GM19467 (cell line): Measurements from ENCODE around the gene IRX4.

Source experiments
- ATAC-seq: cut with Tn5 transposase; IDR thresholded peaks from one replicate; pipeline ENCODE4 v1.9.1; 2021; ENCODE audit warnings: mild to moderate bottlenecking, moderate library complexity; ENCODE audit not compliant: unreplicated experiment

IRX4 gene

DNA sequence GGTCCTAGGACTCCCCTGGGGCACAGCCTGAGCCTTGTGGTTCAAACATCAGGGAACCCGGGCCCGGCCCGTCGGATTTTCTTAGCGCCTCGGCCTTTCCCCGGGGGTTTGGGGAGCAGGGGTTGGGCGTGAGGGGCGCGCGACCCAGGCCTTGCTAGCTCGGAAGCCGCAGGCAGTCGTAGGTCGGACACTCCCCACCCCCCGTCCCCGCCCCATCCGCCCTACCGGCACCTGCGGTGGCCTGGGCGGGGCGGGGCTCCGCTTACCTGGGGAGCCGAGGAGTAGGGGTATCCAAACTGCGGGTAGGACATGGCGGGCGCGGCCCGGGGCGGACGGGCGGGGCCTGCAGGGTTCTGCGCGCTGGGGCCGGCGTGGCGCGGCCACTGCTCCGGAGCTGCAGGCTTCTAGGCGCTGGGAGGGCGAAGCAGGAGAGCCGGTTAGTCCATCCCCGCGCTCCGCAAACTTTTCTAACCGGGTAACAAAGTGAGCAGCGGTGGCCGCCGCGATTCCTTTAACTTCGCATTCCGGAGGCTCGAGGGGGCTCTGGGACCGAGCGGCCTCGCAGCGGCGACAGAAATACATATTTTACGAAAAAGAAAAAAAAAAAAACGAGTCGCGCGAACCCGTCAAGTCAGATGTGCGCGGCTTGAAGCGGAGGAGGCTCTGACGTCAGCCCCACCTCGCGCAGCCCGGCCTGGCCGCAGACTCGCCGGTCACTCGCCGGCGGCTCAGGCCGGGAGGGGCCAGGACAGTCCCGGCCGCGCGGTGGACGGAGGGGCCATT, at the start of gene IRX4:
TSS of gene IRX4 (minus strand) at position 589 of the 783 bp plus-strand sequence. CDS start at position 311, 278 bp downstream.
- ATAC-seq, result no peak

DNA sequence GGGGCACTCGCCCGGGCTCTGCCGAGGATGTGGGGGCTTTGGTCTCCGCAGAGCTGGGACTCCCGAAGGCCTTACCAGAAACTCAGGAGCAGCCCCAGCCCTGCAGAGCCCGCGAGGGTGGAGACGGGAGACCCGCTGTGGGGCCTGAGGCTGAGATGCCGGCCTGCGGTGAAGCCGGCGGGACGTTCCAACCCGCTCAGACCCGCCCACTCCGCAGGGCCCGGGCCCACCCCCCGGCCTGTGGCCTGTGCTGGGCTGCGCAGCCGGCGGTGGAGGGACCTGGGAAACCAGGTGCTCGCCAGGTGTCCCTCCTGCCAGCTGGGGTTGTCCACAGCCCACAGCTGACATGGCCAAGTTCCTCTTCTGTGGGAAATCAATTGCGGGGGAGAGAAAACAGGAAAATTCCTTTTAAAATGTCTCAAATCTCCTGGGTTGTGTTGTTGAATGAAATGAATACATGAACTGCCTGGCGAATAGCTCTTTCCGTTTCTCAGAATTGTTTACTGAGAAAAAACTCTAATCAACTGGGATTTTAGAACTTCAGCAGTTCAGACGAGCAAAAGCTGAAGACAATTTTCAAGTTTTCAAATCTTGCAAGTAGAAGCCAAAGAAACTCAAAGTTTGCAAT, 49.0 kb upstream of the IRX4 start:
- no peak for ATAC-seq

DNA sequence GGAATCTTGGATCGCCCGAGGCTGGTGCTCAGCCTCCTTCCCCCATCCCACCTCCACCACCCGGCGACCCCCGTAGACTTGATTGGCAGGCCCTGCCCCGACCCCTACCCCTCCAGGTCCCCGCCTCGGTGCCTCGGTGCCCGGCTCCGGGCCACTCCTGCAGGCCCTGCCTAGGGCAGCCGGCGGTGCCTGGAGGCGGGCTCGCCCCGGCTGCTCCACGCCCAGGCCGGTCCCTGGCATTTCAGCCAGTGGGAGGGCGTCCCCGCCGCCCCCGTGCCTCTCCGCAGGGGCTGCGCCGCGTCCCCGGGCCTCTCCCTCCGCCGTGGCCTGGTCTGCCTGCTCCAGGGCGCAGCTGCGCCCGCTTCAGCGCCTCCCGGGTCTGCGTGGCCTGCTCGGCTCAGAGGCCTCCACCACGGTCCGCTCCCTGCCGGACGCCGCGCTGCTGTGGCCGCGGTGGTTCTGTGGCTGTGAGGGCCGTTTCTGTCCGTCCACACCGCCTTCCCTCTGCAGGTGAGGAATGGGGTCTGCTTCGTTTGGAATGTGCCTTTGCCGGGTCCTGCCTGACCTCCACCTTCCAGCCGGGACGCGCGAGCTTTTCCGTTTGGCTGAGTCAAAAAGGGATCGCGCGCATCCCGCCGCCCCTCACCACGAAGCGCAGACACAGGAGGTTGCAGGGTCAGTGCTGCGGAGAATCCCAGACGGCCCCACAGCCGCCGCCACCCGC, 48.3 kb upstream of the IRX4 start:
- no peak for ATAC-seq

DNA sequence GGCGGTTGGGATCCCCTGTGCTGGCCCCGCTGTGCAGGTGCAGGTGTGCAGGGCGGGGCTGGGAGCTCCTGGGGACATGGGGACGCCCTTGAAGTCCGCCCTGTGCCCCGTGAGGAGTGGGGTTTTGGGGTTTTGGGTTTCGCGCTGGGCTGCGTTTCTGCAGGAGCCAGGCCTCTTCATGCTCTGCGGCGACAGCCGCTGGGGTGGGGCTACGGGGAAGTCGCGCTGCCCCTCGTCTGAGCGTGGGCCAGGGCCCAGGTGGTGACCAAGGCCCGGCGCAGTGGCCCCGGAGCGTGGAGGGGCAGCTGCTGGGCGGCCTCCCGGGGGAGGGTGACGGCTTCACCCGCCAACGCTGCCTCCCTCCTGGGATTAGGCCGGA, 47.8 kb upstream of the IRX4 start:
- no peak for ATAC-seq

DNA sequence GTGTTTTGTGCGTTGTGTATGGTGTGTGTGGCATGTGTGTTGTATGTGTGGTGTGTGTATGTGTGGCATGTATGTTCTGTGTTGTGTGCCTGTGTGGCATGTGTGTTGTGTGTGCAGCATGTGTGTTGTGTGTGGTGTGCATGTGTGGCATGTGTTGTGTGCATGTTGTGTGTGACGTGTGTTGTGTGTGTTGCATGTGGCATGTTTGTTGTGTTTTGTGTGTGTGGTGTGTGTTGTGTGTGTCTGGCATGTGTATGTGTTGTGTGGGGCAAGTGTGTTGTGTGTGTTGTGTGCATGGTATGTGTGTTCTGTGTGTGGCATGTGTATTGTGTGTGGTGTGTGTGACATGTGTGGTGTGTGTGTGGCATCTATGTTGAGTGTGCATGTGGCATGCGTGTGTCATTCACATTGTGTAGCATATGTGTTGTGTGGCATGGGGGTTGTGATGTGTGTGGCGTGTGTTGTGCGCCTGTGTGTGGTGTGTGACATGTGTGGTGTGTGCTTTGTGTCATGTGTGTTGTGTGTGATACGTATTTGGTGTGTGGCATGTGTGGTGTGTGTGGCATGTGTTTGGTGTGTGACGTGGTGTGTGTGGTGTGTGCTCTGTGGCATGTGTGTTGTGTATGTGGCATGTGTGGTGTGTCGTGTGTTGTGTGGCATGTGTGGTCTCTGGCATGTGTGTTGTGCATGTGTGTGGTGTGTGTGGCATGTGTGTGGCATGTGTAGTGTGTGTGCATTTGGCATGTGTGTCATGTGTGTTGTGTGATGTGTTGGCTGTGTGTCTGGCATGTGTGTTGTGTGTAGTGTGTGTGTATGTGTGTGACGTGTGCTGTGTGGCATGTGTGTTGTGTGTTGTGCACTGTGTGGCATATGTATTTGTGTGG, 46.6 kb upstream of the IRX4 start:
- no peak for ATAC-seq

DNA sequence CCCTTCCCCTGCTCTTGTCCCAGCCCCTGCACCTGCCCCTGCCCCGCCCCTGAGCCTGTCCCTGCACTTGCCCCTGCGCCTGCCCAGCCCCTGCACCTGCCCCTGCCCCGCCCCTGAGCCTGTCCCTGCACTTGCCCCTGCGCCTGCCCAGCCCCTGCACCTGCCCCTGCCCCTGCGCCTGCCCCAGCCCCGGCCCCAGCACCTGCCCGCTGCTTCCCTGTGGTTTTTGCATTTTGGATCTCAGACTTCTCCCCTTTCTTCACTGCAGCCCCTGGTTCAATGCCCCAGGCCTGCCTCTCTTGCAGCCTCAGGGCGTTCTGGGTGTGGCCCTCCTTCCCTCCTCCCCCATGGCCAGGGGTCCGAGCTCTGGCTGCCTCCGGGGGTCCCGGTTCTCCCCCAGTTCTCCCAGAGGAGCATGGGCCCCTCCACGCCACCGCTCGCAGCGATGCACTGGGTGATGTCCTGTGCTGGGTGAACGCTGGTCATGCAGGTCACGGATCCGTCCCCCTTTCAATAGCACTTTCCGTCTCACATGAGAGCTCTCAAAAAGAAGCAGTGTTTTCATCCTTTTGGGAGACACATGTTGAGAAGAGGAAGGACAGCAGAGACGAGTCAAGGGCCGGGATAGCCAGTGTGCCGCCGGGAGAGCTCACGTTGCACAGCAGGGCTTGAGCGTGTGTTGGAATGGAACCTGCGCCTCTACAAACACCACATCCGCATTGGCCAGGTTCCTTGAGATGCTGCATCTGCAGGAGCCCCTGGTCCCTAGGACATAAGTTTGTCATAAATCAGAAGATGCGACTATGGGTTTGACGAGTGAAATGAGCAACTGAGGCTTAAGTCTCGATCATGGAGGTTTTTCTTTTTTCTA, 44.0 kb upstream of the IRX4 start:
- ATAC-seq, result no peak

DNA sequence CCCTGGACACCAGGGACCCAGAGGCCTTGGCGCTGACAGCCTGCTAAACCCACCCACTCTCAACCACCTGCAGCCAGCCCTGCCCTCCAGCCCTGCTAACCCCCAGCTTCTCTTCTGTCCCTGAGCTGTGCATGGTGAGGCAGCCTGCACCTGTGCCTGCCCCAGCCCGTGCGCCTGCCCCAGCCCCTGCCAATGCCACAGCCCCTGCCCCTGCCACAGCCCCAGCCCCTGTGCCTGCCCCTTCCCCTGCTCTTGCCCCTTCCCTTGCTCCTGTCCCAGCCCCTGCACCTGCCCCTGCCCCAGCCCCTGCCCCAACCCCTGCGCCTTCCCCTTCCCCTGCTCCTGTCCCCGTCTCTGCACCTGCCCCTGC, 43.3 kb upstream of the IRX4 start:
- ATAC-seq, result no peak

DNA sequence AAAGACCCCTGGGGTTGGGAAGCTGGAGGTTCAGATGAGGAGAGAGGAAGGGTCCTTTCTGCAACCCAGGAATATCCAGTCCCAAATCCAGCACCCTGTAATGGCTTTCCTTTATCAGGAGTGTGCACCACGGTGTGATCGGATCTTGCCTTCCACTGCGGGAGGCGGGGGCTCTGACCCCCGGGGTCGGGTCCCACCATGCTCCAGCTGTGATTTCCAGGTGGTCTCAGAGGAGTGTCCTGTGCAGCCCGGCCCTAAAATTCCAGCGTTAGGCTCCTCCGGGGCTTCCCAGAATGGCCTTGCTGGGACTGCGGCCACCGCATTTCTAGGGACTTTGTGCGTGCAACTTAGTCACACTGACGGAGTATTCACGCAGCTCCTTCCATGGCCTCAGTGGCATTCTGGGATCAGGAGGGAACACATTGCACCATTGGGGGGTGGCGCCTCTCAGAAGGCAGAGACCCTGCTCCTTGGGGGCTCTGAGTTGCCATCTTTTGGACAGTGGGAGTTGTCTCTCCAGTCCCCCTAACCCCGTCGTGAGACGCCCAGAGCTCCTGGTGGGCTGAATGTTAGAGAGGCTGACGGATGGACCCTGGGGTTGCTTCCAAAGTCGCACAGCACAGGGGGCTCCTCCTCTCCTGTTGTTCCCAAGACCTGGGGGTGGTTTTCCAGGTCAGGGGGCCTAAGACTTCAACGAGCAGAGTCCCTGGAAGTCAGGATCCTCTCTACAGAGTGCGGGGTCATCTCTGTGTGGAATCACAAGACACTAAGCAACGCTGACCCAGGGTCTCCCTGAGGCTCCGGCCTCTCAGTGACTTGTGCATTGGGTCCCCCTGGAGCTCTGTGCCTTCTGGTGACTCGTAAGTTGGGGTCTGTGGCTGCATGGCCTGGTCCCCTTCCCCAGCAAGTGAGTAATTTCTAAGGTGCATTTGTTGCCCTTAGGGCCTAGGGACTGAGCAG, 42.7 kb upstream of the IRX4 start:
- no peak for ATAC-seq

DNA sequence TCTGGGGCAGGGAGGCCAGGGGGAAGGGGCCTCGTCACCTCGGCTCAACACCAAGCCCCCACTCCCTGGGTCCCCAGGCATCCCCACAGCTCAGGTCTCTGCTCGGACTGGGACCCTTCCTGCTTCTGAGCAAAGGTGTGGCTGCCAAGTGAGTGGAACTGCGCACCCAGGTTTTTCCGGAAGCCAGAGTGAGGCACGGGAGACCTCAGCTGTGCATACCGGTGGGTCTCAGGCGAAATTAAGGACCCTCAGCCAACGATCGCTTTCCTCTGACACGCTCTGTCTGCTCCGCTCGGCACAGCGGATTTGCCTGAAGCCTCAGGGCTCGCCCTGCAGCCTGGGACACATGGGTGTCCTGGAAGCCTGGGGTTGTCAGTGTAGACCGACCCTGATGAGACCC, 41.0 kb upstream of the IRX4 start:
- ATAC-seq, result no peak

DNA sequence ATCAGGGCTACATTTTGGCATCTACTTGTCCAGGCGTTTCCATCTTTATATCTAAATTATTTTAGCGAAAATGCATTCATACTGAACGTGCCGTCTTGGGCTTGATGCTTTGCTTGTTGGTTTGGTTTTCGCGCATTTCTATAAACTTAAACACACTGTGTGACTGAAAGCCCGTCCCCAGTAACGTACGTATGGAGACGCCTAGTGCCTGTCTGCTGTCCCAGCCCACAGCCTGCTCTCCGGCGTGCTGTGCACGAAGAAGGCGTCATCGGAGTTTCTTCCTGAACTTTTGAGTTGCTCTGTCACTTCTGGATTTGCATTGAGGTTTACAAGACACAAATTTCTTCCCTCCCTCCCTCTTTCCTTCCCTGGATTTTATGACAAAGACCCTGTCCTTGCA, 40.6 kb upstream of the IRX4 start:
- no peak for ATAC-seq

DNA sequence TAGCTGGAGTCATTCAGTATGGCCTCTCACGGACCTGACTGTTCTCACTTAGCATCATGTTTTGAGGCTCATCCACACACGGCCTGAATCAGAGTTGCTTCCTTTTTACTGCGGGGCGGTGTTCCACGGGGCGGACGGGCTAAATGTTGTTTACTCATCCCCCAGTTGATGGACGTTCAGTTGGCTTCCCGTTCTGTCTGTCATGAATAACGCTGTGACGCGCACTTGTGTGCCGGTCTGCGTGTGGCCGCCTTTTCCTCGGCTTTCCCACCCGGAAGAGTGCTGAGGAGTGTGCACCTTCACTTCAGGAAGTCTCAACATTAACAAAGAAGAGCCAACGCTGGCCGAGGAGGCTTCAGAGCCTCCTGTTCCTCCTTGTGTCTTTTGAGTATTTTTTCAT, 39.0 kb upstream of the IRX4 start:
- no peak for ATAC-seq

DNA sequence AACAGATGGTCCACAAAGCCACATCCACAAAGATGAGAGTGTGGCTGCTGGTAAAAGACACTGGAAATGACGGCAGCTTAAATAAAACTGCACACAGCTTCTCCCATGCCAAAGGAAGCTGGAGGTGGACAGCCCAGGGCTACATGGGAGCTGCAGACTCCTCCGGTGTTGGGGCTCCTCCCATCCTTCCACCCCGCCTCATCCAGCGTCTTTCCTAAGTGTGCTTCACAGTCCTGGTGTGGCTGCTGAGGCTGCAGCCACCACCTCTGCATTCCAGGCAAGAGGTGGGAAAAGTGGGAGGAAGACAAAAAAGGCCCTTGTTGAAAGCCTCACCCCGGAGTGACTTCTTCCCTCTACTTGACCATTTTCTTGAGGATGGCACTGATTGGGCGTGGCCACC, 37.0 kb upstream of the IRX4 start:
- ATAC-seq, result no peak

DNA sequence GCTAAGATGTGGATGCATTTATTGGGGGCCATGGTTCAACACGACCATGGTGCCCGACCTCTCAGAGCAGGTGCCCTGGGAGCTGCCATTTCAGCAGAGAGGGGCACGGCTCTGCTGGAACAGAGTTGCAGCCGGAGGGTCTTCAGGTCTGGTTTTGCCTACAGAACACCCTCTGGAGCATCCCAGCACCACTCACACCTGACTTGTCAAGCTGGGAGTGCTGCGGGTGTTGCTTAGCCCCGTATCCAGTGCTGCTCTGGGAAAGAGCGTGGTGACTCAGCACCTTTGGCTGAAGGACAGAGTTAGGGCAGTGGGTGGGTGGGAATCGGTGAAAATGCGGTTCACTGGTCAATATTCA, 36.5 kb upstream of the IRX4 start:
- no peak for ATAC-seq

DNA sequence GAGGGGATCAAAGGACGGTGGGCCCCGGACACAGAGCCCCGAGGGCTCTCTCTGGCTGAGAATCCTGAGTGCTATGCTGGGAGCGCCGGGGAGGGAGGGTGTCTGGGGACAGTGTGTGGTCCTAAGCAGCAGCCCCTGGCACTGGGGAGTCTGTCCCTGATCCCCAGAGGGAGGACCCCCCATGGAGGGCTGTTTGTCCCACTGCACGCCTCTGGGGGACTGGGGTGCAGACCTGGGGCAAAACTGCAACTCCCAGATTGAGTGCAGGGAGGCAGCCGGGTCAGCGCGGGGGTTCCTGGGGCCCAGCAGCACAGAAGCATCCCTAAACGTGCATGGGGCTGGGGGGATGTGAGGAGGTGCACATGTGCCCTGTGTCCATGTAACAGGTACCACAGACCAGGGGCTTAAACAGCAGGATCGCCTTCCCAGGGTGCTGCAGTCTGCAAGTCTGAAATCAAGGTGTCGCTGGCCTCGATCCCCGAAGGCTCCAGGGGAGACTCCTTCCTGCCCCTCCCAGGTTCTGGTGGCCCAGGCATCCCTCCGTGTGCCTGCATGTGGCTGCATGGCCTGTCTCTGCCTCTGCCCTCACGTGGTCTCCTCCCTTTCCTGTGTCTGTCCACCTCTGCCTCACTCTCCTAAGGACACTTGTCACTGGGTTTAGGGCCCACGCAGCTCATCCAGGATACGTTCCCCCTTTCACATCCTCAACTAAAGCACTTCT, 35.9 kb upstream of the IRX4 start:
- no peak for ATAC-seq

DNA sequence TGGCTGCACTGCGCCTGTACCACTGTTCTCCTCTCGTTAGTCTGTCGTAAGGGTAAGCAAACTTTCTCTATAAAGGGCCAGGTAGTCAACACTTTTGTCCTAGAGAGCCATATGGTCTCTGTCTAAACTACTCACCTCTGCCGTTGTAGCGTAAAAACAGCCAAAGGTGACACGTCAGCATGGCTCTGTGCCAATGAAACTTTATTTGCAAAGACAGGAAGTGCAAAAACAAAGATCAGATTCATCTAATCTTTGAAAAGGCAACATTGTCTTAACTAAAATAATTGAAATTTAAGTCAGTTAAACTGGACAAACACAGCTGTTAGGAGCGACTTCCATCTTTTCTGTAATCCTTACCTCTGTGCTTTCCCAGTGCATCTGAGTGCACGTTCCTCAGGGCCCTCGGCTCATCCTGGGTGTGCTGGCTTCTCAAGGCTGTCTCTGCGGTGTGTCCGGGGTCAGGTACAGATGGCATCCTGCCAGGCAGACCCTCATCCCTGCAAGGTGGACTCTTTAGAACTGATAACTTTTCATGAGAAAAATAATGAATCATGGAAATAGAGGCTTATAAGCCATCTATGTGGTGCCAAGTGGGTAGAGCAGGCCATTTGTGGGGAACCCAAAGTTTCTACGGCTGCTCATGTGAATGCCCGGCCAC, 35.2 kb upstream of the IRX4 start:
- ATAC-seq, result no peak

DNA sequence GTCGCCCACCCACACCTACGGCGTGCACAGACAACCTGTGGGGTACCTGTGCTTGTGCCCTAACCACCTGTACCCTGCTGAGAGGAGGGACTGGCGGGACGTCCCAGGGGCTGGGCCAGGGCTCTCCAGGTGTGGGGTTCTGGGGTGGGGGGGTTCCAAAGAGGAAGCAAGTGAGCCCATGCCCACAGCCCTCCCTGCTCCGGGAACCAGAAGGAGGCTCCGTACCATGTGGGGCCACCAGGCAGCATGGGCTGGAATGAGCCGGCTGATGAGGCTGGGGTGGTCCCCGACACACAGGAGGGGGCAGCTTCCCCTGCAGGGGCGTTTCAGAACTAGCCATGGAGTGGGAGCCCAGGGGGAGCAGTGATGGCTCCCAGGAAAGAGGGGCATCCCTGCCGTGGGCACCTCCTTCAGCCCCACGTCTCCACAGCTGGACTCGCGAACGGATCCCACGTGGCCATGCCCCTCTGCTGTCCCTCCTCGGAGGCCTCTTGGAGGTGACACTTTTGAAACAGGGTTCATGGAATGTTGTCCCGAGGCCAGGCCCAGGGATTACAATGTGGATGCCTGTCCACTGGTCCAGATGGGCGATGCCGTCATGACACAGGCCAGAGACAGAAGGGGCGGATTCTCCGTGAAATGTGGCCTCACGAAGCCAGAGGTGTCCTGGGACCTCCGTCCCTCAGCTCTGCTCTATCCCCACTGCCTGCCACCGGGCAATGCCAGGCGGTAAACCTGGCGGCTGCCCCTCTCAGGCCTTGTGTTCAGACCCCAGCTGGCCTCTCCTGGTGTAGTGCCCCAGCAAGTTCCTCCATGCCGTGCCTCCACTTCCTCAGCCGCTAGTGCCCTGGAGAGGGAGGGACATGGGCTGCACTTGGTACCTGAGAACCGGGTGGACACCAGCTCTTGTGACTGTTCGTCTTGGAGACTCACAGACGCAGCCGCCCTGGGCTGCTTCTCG, 33.6 kb upstream of the IRX4 start:
- no peak for ATAC-seq

DNA sequence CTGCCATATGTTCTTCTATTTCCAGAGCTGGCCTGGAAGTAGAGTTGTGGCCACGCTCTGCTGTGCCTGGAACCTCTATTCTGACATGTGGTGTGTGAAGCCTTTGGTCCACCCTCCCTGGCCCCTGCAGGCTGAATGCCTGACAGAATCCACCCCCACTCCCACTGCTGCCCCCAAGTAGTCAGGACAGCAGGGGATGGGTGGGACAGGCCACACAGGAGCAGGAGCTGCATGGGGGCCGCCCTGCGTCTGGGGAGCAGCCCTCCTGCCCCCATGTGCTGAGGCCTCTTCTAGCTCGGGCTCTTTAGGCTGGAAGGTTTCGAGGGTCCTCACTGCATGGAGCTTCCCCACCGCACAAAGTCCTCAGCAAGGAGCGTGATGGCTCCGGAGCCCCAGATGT, 32.6 kb upstream of the IRX4 start:
- no peak for ATAC-seq
